ENCODE measurements around the gene SIL1.

GRCh38 chr5:138974227-138975063, 223.7 kb downstream of the SIL1 start:
- TF ChIP-seq EP300 (IDR thresholded peaks at IDR 0.05; ENCODE audit: low read depth in 2 of 2, low read length in 2 of 2) (no peak), EP300 (CRISPR knock-in tag; IDR thresholded peaks at IDR 0.05; ENCODE audit: borderline replicate concordance) (no peak), CBFB (CRISPR knock-in tag; IDR thresholded peaks at IDR 0.05) (no peak), POLR2AphosphoS5 (IDR thresholded peaks at IDR 0.05; ENCODE audit: low read depth, low read length) (no peak), CTCF (CRISPR knock-in tag; IDR thresholded peaks at IDR 0.05) (no peak)
